HG03159 (cell line): ENCODE measurements around the gene ACP5.
"Not testable (repeated sequence)": the region's sequence is repeated elsewhere in the genome, so short reads cannot be mapped to it uniquely, and the experiment has no call there.

Experiments
- ATAC-seq: cut with Tn5 transposase; IDR thresholded peaks from one replicate; pipeline ENCODE4 v1.9.1; 2021; ENCODE audit warnings: mild to moderate bottlenecking, moderate library complexity; ENCODE audit not compliant: unreplicated experiment

ACP5 gene

GRCh38 chr19:11577451-11578257 is at the start of gene ACP5:
Gene ACP5 (minus strand): TSS chr19:11577645. CDS start chr19:11577317, 328 bp downstream.
- no peak for ATAC-seq

- ATAC-seq, result no peak
Measured at GRCh38 chr19:11626252-11626651, 48.8 kb upstream of the ACP5 start.

GRCh38 chr19:11624069-11624463 is 46.6 kb upstream of the ACP5 start:
- no peak for ATAC-seq

GRCh38 chr19:11622401-11622800 is 45.0 kb upstream of the ACP5 start:
- not testable (repeated sequence) for ATAC-seq

- no peak for ATAC-seq
Measured at GRCh38 chr19:11620553-11620952, 43.1 kb upstream of the ACP5 start.

GRCh38 chr19:11617180-11618062 is 40.0 kb upstream of the ACP5 start:
- no peak for ATAC-seq

GRCh38 chr19:11612816-11613511 is 35.5 kb upstream of the ACP5 start:
- no peak for ATAC-seq

GRCh38 chr19:11611730-11612129 is 34.3 kb upstream of the ACP5 start:
- ATAC-seq, result no peak

GRCh38 chr19:11606484-11606883 is 29.0 kb upstream of the ACP5 start:
- no peak for ATAC-seq

- ATAC-seq, result not testable (repeated sequence)
Measured at GRCh38 chr19:11599704-11600103, 22.3 kb upstream of the ACP5 start.

- no peak for ATAC-seq
Measured at GRCh38 chr19:11598746-11599145, 21.3 kb upstream of the ACP5 start.

- ATAC-seq, result no peak
Measured at GRCh38 chr19:11598103-11598483, 20.6 kb upstream of the ACP5 start.

- peak; percentile 97 for ATAC-seq
Measured at GRCh38 chr19:11597202-11598102, 20.0 kb upstream of the ACP5 start, which contains the start of gene ZNF627. Gene ZNF627 (plus strand): TSS chr19:11597483. CDS start chr19:11597628, 145 bp downstream.

- ATAC-seq, result no peak
Measured at GRCh38 chr19:11596156-11596555, 18.7 kb upstream of the ACP5 start.

GRCh38 chr19:11594084-11594483 is 16.6 kb upstream of the ACP5 start:
- no peak for ATAC-seq

- ATAC-seq, result no peak
Measured at GRCh38 chr19:11587975-11588631, 10.7 kb upstream of the ACP5 start.

GRCh38 chr19:11587302-11587974 is 10.0 kb upstream of the ACP5 start:
- no peak for ATAC-seq

- ATAC-seq, result no peak
Measured at GRCh38 chr19:11586331-11586730, 8.9 kb upstream of the ACP5 start.

GRCh38 chr19:11581740-11582139 is 4.3 kb upstream of the ACP5 start:
- peak; percentile 77 for ATAC-seq
